GM21737 (cell line): ENCODE data around the gene CFAP74.

Experiments
- ATAC-seq: cut with Tn5 transposase; IDR thresholded peaks from one replicate; pipeline ENCODE4 v1.9.1; 2021; ENCODE audit warnings: mild to moderate bottlenecking, moderate library complexity; ENCODE audit not compliant: unreplicated experiment

CFAP74 gene, protein sequence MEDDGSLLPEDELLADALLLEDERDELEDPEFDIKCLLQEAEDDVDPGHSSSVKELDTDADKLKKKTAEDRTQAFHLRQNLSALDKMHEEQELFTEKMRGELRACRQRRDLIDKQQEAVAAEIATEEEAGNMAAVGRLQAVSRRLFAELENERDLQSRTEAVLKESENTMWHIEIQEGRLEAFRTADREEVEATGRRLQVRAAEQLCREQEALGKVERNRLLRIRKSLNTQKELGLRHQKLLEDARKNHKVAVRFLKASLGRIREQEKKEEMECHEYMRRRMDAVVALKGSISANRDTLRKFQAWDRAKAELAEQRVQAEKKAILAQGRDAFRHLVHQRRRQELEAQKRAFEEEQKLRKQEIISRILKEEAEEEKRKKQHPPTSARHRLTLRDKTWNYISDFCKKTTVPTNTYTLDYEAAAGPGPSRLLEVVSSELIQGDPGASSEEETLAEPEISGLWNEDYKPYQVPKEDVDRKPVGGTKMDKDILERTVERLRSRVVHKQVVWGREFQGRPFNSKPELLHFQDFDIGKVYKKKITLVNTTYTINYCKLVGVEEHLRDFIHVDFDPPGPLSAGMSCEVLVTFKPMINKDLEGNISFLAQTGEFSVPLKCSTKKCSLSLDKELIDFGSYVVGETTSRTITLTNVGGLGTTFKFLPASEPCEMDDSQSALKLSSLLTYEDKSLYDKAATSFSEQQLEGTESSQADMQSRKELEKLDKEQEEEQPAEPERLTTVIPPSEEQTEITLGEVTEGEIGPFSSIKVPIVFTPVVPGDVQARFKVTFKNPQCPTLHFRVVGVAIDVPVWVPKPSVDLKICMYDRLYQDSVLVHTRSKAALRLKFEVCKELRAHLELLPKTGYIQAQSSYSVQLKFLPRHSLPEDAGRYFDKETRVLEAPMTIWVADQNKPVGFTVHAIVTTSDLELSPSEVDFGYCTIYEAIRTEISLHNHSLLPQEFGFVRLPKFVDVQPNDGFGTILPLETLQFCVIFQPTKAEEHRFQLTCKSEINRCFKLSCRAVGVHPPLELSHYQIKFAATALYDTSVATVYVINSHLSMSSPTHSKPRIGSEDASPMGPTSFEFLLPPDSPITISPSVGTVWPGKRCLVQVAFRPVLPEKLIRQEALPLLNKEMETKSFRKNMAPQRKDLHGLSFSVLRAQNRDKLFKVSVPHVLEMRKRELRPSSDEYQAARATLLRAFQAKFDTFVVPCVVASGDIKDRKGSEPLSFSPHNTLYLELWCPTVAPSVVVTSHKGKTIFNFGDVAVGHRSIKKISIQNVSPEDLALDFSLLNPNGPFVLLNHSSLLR (N-terminal part only)

DNA sequence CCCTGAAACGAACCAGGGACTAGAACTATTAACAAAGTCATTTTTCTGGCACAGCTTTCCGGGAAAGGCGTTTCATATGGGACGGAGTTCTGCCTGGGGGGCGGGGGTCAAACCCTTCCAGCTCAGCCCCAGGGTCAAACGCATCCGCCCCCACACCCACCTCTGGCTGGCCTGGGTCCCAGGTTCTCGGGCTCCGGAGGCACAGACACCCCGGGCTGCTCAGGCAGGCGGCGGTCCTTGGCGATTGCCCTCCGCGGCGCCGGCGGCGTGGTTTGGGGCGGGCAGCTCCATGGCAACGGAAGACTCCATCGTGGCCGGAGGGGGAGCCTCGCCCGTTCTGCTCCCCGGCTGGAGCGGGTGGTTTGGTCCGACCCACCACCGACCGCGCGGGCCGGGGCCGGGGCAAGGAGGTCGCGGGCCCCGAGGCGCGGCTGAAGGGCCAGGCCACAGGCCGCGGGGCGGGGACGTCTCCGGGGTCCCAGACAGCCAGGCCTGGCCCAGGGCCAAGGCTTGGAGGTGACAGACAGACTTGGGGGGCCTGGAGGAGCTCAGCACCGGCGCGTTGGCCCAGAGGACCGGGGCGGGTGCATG, at the start of gene CFAP74:
Gene CFAP74, minus strand, starts transcription at position 246 of the 591 bp plus-strand sequence. CDS start 12,830 bp downstream, outside the sequence.
- ATAC-seq: no peak

- ATAC-seq: no peak
Observed at GRCh38 chr1:2053217-2053616, 49.6 kb upstream of the CFAP74 start.

DNA sequence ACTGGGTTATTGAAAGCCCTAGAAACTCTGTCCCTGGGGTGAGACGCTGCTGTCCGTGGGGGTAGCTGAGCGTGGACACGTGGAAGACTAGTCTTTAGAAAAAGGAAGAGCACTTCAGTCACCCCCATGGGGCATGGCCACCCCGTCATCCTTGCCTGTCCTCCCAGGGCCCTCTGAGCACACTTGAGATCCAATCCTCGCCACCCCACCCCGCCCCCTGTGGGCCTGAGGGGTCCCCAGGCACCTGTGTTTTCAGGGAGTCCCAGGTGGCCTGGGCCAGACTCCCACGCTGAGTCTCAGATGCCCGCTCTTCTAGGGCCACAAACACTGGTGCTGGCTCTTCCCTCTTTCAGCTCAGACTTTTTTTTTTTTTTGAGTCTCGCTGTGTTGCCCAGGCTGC, 49.2 kb upstream of the CFAP74 start:
- no peak for ATAC-seq

GRCh38 chr1:2052054-2052679, 48.6 kb upstream of the CFAP74 start:
- ATAC-seq: no peak

DNA sequence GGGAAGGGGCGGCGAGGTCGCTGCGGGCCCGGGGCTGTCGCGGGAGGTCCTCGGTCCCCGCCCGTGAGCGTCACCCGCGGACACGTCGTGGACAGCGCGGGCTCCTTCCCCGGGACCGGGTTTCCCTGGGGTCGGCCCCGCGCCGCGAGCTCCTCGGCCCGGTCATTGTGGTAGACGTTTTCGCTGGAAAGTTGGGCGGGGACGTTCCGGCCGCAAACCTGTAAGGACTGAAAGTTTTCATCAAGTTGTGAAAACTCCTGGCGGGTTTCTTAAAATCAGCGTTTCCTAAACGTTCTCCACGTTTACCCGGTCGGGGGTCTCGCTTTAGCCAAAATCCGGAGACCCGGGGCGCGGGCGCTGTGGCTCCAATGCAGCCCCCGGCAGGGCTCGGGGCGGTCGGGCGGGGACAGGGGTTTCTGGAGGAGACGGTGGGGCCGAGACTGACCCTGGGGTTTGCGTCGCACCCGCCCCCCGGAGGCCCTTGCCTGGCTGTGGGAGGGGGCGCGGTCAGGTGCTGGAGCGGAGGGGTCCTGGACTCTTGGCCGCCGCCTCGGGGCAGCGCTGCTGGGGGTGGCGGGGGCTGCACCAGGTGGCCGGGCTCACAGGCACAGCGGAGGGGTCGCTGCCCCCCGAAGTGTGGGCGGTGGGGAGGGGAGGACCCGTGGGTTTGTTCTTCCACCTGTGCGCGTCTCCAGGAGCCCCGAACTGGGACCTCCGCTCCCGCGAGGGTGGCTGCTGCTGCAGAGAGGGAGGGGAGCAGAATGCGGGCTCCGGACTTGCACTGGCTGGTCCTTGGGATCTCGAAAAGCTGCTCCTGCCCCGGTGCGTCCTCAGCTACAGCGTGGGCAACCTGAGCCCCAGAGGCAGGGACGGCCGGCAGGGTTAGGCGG, 47.5 kb upstream of the CFAP74 start:
- ATAC-seq: no peak

DNA sequence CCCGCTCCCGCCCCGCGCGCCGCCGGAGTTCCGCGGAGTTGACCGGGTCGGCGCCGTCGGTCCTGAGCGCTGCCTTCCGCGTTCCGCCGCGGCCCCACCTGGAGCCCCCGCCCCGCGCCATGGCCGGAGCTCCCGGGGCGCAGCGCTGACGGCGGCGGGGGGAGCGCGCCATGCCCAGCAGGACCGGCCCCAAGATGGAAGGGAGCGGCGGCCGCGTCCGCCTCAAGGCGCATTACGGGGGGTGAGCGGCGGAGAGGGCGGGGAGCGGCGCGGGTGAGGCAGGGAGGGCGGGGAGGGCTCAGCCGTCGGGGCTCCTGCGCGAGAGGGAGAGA, 46.8 kb upstream of the CFAP74 start:
- ATAC-seq: no peak

DNA sequence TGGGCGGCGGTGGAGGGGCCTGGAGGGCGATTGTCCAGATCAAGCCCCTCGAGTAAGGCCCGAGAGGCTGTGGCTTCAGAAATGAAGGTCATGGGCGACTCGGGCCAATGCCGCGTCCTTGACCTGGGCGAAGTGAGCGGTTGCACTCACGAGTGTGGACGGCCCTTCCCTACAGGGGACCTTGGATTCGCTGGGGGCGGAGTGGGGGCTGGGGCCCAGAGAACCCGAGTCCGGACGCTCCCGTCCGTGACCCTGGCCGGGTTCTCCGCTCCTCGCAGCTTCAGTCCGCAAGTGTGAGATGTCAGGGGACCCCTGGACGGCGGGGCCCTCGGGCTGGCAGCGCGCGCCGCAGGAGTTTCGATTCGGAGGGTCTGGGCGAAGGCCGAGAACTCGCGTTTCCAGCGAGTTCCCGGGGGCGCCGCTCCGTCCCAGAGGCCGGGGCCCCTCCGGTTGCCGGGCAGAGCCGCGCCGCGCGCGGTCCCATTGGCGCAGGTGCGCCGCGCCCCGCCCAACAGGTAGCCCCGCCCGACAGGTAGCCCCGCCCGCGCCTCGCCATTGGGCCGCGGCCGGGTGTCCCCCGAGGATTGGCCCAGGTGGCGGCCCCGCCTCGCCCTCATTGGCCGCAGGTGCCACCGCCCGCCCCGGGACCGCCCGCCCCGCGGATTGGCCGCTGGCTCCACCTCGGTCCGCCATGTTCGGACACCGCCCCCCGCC, 46.3 kb upstream of the CFAP74 start, which contains the start of gene PRKCZ:
Gene PRKCZ, plus strand, starts transcription at position 694 of the 714 bp plus-strand sequence. CDS start 220 bp downstream, outside the sequence.
- peak; percentile 51 for ATAC-seq

DNA sequence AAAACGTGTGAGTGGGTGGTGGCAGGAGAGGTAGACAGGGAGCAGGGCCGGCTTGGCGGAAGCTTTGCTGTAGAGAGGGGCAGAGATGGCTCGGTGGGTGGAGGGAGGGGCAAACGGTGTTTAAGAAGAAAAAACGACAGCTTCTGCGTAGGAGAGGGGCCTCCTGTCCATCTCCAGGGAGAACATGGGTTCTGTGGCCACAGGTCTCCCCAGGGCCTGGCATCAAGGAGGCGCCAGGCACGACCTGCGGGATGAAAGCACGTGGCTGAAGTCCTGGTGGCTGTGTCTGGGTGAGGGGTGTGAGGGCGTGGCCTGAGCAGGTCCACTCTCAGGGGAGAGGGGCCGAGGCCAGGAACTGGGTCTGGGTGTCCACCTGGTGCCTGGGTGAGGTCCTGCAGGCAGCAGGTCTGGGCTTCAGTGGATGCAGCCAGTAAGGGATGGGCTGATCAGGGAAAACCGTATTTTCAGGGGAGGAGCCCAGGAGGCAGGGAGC, 45.7 kb upstream of the CFAP74 start:
- no peak for ATAC-seq

DNA sequence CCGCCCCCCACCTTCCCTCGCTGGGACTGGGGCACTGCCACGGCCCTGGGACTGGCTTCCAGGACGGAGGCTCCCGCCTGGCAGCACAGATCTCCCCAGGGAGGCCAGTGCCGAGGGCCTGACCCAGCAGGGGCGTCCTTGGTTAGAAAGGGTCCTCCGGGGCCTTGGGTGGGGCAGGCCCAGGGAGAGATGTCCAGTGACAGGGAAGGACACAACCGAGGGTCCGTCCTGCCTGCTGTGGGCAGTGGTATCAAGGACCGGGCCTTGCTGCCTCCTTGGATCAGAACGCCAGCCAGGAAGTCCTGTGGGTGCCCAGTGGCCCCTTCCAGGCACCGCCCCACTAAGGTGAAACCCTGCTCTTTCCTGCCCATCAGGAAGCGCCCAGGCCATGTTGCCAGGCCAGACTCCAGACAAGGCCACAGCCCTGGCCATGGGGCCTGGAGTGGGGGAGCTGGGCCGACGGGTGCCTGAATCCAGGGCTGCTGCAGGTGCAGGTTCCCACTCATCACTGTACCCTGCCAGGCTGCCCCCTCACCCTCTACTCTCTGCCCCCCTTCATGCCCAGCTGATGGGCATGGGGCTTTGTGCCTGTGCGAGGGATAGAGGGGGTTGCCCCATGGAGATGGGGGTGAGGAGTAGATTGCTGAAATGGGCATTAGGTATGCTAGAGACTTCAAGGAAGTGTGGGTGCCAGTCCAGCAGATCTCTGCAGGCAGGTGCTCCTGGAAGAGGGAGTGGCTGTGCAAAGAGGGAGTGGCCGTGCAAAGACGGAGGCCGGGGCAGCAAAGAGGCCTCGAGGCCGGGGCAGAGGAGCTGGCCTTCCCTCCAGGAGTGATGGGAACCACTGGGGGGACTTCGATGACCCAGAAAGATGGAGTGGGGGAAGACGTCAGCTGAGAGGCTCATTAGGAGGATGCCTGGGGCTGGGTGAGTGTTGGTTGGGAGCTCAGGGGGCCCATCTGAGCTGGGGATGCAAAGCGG, 44.5 kb upstream of the CFAP74 start:
- no peak for ATAC-seq

GRCh38 chr1:2046953-2047748, 43.6 kb upstream of the CFAP74 start:
- ATAC-seq: no peak

DNA sequence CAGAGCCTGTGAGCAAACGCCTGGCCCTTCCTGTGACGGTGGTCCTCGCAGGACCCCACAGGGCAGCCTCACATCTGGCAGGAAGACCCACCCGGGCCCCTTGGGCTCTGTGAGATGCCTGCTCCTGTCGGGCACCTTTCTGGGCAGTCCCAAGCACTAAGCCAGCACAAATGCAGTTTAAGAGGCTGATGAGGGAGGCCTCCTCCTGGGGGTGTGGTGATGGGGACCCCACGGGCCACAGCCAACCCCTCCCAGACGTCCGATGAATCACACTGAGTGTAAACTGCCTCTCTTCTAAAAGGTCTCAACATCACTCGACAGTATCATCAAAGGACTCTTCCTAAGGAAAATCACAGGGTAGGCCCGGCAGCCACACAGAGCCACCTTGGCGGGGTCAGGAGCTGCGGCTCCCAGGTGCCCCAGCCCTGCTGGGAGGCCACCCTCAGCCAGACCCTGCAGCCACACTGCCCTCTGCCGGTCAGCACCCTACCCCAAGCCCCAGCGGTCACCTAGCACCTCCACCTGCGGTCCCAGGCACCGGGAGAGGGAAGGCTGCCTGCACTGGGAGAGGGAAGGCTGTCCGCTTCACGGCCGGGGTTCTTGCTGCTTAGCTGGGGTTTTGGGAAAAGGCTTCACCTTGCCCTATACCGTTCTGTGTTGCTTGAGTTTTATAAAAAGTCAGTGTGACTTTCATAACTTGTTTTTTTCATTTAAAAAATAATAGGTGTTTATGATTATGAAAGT, 42.8 kb upstream of the CFAP74 start:
- no peak for ATAC-seq

- no peak for ATAC-seq
Observed at GRCh38 chr1:2045468-2046173, 42.0 kb upstream of the CFAP74 start.

DNA sequence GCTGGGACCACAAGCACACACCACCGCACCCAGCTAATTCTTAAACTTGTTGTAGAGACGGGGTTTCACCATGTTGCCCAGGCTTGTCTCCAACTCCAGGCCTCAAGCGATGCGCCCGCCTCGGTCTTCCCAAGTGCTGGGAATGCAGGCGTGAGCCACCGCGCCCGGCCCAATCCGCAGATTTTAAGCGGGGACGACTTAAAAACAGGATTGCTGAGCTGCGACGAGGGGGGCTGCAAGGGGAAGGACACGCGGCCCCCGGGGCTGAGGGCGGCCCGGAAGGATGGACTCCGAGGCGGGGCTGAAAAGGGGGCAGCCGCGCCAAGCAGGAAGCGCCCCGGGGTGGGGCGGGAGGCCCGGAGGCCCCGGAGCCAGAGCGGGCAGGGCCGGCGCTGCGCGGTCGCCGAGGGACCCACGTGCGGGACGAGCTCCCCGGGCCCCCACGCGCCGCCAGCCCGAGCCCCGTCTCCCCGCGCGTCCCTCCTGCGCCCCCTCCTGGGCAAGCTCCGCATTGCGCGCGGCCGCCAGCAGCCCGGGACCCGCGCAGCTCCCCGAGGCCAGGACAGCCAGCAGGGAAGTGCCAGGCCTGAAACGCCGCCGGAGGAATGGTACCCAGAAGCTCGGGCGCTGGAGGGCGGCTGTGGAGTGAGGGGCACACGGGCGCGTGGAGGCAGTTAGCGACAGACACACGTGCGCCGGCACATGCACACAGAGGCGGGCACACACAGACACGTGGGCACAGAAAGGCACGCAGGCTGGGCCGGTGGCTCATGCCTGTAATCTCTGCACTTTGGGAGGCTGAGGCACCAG, 41.1 kb upstream of the CFAP74 start:
- ATAC-seq: no peak

DNA sequence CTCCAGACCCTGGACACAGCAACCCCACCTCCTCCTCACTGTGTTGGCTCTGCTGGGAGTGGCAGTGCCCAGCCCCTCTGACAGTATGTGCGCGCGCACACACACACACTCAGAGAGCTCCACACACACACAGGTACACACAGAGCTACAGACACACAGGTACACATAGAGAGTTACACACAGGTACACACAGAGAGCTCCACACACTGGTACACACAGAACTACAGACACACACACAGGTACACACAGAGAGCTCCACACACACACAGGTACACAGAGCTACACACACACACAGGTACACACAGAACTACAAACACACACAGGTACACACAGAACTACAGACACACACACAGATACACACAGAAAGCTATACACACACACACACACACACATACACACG, 40.3 kb upstream of the CFAP74 start:
- no peak for ATAC-seq
